ENCODE measurements around the gene CEMIP.

DNA sequence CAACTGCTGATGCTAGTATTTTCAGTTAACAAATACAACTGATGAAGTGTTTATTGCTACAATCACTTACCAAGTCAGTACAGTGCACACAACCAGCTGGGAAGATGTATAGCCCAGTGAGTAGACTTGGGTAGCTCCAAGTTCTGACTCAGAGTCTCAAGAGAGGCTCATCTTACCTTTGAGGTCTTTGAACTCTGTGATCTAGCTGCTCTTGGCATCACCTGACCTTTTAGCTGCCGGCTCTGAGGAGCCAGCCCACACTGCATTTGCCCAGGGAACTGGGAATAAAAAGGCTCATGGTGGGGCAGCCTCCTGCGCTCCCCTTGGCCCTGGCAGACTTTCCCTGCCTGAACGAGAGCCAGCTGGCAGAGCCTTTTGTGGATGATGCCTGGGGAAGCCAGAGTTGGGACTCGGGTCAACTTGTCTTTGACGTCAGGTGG is 82.6 kb downstream of the CEMIP start:
- TF ChIP-seq, protein P1, sequence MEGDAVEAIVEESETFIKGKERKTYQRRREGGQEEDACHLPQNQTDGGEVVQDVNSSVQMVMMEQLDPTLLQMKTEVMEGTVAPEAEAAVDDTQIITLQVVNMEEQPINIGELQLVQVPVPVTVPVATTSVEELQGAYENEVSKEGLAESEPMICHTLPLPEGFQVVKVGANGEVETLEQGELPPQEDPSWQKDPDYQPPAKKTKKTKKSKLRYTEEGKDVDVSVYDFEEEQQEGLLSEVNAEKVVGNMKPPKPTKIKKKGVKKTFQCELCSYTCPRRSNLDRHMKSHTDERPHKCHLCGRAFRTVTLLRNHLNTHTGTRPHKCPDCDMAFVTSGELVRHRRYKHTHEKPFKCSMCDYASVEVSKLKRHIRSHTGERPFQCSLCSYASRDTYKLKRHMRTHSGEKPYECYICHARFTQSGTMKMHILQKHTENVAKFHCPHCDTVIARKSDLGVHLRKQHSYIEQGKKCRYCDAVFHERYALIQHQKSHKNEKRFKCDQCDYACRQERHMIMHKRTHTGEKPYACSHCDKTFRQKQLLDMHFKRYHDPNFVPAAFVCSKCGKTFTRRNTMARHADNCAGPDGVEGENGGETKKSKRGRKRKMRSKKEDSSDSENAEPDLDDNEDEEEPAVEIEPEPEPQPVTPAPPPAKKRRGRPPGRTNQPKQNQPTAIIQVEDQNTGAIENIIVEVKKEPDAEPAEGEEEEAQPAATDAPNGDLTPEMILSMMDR (IDR thresholded peaks at IDR 0.05): no peak
- TF ChIP-seq POLR2A (IDR thresholded peaks at IDR 0.05): no peak

Measured in lower leg skin (tissue), 3 donors.